Parathyroid adenoma (tissue), 2 donors: ENCODE results near the gene NAV2.

ENCODE experiments used
- H2AFZ ChIP-seq: fragments of 300-600 bp; sonication (generic); one replicate; pipeline ENCODE4 v1.7.0; 2017; ENCODE audit warnings: antibody characterized with exemption, mild to moderate bottlenecking
- H3K27ac ChIP-seq: fragments of 300-600 bp; sonication (generic); one replicate; pipeline ENCODE4 v1.7.0; 2017
- H3K27me3 ChIP-seq: fragments of 300-600 bp; sonication (generic); one replicate; pipeline ENCODE4 v1.7.0; 2017; ENCODE audit warnings: low read length; ENCODE audit not compliant: control insufficient read depth, insufficient read depth
- H3K36me3 ChIP-seq: fragments of 300-600 bp; sonication (generic); one replicate; pipeline ENCODE4 v1.7.0; 2017; ENCODE audit warnings: low read length; ENCODE audit not compliant: control insufficient read depth, insufficient read depth
- H3K4me1 ChIP-seq: fragments of 300-600 bp; sonication (generic); one replicate; pipeline ENCODE4 v1.7.0; 2017; ENCODE audit warnings: control low read depth
- H3K4me2 ChIP-seq: fragments of 300-600 bp; sonication (generic); one replicate; pipeline ENCODE4 v1.7.0; 2017; ENCODE audit warnings: low read length
- H3K4me3 ChIP-seq: fragments of 300-600 bp; sonication (generic); one replicate; pipeline ENCODE4 v1.7.0; 2017; ENCODE audit warnings: low read depth, low read length
- H3K79me2 ChIP-seq: fragments of 300-600 bp; sonication (generic); one replicate; pipeline ENCODE4 v1.7.0; 2017; ENCODE audit warnings: control low read depth
- H3K9ac ChIP-seq: fragments of 300-600 bp; sonication (generic); one replicate; pipeline ENCODE4 v1.7.0; 2017; ENCODE audit warnings: mild to moderate bottlenecking
- H3K9me3 ChIP-seq: fragments of 300-600 bp; sonication (generic); one replicate; pipeline ENCODE4 v1.7.0; 2017; ENCODE audit warnings: low read length; ENCODE audit not compliant: control insufficient read depth
- TF ChIP-seq, protein P1 (sequence below): fragments of 300-600 bp; sonication (generic); IDR thresholded peaks from one replicate; pipeline ENCODE4 v1.7.0; 2017; ENCODE audit warnings: antibody characterized with exemption, mild to moderate bottlenecking
- donor health status: primary hyperparathyroidism.

NAV2 gene

DNA sequence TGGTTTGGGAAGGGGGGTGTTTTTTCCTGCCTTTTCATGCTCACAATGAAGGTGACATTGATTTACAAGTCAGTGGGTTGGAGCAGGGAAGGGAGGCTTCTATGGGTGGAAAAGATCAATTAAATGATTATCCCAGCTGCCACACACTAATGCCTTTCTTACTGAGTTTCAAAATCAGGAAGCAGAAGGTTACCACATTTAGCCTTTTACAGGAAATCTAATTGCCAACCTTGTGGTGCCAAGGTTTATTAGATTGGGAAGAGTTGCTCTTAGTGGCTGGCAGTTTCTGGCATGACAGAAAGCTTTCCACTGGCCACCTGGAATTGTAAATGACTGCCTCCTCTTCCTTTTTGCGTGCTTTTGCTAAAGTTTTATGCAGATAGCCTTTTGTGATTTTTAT lies 98.7 kb downstream of the NAV2 start:
- TF ChIP-seq, protein P1, sequence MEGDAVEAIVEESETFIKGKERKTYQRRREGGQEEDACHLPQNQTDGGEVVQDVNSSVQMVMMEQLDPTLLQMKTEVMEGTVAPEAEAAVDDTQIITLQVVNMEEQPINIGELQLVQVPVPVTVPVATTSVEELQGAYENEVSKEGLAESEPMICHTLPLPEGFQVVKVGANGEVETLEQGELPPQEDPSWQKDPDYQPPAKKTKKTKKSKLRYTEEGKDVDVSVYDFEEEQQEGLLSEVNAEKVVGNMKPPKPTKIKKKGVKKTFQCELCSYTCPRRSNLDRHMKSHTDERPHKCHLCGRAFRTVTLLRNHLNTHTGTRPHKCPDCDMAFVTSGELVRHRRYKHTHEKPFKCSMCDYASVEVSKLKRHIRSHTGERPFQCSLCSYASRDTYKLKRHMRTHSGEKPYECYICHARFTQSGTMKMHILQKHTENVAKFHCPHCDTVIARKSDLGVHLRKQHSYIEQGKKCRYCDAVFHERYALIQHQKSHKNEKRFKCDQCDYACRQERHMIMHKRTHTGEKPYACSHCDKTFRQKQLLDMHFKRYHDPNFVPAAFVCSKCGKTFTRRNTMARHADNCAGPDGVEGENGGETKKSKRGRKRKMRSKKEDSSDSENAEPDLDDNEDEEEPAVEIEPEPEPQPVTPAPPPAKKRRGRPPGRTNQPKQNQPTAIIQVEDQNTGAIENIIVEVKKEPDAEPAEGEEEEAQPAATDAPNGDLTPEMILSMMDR: no peak
- no peaks in the 10 kb centered on the region for H3K4me1 ChIP-seq

DNA sequence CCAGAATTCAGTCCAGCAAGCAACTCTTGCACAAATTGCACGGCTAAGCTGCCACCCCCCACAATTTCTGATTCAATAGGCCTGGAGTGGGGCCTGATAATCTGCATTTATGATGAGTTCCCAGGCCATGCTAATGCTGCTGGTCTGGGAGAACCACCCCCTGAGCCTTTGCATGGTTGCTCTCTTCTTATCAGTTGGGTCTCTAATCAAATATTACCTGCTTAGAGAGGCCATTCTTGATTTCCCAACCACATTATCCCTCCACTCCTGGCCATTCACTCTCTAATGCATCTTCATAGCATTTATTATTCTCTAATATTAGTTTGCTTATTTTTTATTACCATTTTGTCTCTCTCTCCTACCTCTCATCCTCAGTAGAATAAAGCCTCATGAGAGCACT lies 99.5 kb downstream of the NAV2 start:
- Histone ChIP-seq H3K4me1 (no peaks in the 10 kb centered on the region), H3K27ac (no peak overlapping the region), H3K4me2 (no peak overlapping the region), H3K36me3 (no peaks in the 10 kb centered on the region), H3K9me3 (no peaks in the 10 kb centered on the region), H3K4me3 (no peak overlapping the region), H3K9ac (no peak overlapping the region), H2AFZ (no peak overlapping the region), H3K27me3 (no peaks in the 10 kb centered on the region), H3K79me2 (no peaks in the 10 kb centered on the region)
- TF ChIP-seq, protein P1: no peak

More for the DNA sequence above, 98.7 kb downstream of the NAV2 start:
- Histone ChIP-seq H3K9me3 (no peaks in the 10 kb centered on the region), H3K36me3 (no peaks in the 10 kb centered on the region), H2AFZ (no peak overlapping the region), H3K79me2 (no peaks in the 10 kb centered on the region), H3K9ac (no peak overlapping the region), H3K4me3 (no peak overlapping the region), H3K27ac (no peak overlapping the region), H3K4me2 (no peak overlapping the region), H3K27me3 (no peaks in the 10 kb centered on the region)

DNA sequence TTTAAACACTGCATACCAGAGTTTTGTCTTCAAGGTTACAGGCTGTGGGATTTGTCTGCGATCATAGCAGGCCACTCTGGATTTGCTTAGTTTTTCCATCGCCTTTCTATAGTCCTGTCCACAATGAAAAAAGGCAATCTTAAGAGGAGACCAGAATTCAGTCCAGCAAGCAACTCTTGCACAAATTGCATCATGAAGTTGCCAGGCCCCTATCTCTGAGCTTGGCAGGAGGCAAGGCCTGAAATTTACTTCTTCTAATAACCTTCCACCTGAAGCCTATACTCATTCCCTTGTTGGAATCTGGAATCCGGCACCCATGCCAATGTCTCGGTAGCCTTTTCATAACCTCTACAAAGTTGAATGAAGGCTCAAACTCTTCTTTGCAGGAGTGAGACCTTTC lies 100.1 kb downstream of the NAV2 start:
- no peaks in the 10 kb centered on the region for H3K4me1 ChIP-seq
- H3K79me2 ChIP-seq: no peaks in the 10 kb centered on the region
- no peaks in the 10 kb centered on the region for H3K36me3 ChIP-seq
- H3K27me3 ChIP-seq: no peaks in the 10 kb centered on the region
- H2AFZ ChIP-seq: no peak overlapping the region
- no peak overlapping the region for H3K27ac ChIP-seq
- TF ChIP-seq, protein P1: no peak
- H3K9me3 ChIP-seq: no peaks in the 10 kb centered on the region
- H3K4me3 ChIP-seq: no peak overlapping the region
- H3K4me2 ChIP-seq: no peak overlapping the region
- H3K9ac ChIP-seq: no peak overlapping the region

DNA sequence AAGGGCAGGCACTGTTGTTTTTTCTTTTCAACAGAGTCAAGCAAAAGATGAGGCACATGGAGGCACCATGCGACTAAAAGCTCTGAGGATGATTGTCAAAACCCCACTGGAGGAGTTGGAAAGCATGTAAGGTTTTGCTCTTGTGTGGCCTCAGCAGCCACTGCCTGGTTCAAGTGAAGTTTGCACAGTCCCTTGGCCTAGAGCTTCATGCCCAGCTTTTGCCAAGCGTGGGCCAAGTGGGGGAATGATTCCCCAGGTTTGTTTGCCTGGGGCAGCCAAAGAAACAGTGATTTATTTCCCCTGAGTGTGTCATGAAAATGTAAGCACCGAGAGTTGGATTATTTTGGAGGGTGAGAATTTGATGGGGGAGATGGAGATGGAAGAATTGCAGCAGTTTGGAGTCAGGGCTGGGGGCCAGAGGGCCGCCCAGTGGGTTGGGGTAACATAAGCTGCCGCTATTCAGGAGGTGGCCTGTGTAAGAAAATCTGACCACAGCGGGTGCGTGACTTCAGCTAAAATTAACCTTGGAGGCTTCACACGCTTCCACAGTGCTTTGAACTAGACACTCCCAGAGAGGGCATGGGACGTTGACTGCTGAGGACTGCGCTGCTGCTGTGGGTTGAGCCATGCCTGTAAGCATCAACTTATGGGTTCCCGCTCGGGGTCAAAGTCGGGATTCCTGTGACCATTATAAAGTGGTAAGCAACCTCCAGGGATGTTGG lies 100.7 kb downstream of the NAV2 start:
- Histone ChIP-seq H3K79me2 (no peaks in the 10 kb centered on the region), H3K9me3 (no peaks in the 10 kb centered on the region), H3K27me3 (no peaks in the 10 kb centered on the region), H3K9ac (no peak overlapping the region), H3K4me3 (no peak overlapping the region), H3K27ac (no peak overlapping the region), H3K36me3 (no peaks in the 10 kb centered on the region), H3K4me1 (no peaks in the 10 kb centered on the region), H3K4me2 (no peak overlapping the region), H2AFZ (no peak overlapping the region)
- TF ChIP-seq, protein P1: no peak

DNA sequence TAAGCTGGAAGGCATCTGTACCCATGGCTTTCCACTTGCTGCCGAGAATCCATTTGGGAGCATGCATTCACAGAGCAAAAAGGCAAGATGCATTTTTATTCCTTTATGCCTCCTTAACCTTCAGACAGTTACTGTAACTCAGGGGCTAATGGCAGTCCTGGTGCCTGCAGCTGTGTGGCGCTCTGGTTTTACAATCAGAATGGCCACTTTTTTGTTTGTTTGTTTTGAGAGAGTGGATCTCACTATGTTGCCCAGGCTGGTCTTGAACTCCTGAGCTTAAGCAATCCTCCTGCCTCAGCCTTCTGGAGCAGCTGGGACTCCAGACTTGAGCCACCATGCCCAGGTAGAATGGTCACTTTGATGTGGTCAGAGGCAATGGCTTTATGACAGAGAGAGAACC lies 101.8 kb downstream of the NAV2 start:
- Histone ChIP-seq H3K79me2 (no peaks in the 10 kb centered on the region), H3K4me3 (no peak overlapping the region), H3K9ac (no peak overlapping the region), H3K27ac (no peak overlapping the region), H3K4me1 (no peaks in the 10 kb centered on the region), H3K4me2 (no peak overlapping the region), H3K9me3 (no peaks in the 10 kb centered on the region), H3K27me3 (no peaks in the 10 kb centered on the region), H3K36me3 (no peaks in the 10 kb centered on the region), H2AFZ (no peak overlapping the region)
- TF ChIP-seq, protein P1: no peak
